Ramos (cell line): Measurements from ENCODE around the gene IGSF3.
"Not testable (repeated sequence)": the region's sequence is repeated elsewhere in the genome, so short reads cannot be mapped to it uniquely, and the experiment has no call there.

ENCODE experiments used
- in situ Hi-C: fragments of 300-500 bp; cut with MboI; formaldehyde crosslinking; loops from one replicate; pipeline ENCODE4 v1.14.3; 2022; ENCODE audit warnings: low sequenced_read_pairs; ENCODE audit not compliant: unreplicated experiment

IGSF3 gene

DNA sequence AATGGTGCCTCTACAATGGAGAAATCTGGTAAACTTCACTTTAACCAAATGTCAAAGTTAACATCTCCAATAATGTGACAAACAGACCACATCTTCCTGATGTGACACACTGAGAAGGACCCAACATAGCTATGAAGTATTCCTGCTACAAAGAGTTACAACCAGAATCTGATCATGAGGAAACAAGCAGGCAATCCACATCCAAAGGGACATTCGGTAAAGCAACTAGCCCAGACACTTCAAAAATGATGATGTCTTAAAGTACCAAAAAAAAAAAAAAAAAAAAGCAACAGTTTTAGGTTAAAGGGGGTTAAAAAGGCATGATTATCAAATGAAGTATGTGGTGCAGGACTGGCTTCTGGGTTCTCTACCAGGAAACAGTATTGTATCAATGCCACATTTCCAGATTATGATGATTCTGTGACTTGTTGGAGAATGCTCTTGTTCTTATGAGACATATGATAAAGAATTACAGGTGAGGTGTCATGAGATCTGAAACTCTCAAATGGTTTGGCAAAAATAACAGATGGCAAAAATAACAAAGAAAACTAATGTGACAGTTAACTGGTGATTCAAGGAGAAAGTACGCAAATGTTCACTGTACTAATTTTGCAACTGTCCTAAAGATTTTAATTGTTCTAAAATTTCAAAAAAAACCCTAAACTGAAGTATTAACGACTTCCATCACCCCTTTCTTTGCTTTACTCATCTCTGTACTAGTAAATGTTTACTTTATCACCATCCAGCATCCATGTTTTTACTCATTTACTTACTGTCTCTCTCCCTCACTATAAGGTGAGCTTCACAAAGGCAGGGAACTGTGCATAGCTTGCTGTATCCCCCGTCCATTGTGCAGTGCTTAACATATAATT, 99.5 kb downstream of the IGSF3 start:
- in situ Hi-C loops, result no loop called here

DNA sequence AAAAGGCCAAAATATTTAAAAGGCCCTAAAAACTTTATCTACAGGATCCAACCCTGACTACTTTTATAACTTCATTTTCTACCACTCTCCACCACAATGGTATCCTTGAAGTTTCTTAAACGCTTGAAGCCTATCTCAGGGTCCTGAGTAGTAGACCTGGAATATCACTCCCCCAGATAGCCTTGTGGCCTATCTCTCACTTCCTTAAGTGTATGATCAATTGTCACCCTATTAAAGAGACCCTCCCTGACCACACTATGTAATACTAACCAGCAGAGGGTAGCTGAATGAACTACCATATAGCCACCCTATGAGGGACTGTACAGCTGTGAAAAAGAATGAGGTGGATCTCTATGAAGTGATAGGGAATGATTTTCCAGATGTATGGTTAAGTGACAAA, 102.3 kb downstream of the IGSF3 start:
- in situ Hi-C loops, result no loop called here

DNA sequence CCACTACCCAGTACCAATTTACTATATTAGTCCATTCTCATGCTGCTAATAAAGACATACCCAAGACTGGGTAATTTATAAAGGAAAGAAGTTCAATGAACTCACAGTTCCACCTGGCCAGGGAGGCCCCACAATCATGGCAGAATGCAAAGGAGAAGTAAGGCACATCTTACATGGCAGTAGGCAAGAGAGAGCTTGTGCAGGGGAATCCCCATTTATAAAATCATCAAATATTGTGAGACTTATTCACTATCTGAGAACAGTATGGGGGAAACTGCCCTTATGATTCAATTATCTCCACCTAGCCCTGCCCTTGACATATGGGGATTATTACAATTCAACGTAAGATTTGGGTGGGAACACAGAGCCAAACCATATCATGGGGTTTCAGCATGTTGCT, 103.1 kb downstream of the IGSF3 start:
- in situ Hi-C loops, result no loop called here

DNA sequence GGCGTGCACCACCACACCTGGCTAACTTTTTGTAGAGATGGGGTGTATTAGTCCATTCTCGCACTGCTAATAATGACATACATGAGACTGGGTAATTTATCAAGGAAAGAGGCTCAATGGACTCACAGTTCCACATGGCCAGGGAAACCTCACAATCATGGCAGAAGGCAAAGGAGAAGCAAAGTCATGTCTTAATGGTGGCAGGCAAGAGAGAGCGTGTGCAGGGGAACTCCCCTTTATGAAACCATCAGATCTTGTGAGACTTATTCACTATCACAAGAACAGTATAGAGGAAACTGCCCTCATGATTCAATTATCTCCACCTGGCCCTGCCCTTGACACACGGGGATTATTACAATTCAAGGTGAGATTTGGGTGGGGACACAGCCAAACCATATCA, 105.1 kb downstream of the IGSF3 start:
- in situ Hi-C loops, result not testable (repeated sequence)

DNA sequence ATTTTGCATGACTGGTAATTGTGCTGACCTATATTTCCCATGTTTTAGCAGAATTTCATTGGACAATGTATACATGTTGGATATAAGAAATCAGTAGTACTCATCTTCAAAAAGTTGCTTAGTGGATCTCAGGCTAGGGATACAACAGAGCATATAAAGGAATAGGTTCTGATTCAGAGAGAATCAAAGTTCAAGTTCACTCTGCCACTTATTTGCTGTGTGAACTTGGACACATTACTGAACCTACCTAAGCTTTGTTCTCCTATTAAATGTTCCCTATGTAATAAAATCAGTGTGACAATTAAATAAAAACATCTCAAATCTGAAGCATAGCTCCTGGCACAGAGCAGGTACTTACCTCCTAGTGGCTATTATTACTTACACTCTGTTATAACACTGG, 106.0 kb downstream of the IGSF3 start:
- in situ Hi-C loops, result no loop called here

DNA sequence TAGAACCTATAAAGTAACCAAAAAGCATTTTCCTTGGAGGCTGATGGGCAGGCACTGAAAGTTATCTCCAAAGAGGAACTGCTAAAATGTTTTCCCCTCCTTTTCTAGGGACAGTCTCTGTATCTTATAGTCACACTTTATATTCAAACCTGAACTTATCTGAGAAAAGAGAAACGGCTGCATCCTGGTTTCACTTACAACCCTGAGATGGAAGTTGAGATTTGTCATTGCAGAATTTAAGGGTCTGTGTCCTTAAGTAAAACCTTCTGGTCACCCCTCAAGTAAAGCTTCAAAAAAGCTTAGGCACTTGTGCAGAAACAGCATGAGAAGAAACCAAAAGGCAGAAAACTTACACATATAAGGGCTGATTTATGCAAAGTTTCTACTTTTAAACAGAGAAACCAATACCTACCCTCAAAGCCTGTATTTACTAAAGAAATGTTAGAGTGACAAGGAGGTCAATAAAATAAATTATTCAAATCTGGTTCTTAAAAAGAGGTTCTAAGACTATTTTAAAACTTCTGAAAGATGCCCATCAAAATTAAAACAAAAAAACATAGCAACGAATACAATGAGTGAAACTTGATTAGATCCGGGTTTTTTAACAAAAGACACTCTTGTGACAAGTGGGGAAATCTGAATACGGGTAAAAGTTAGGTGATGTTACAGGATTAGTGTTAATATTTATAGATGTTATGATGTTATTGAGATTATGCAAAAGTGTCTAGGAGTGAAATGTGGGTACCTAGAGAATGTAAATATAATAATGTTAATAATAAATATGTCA, 106.6 kb downstream of the IGSF3 start:
- in situ Hi-C loops, result no loop called here

DNA sequence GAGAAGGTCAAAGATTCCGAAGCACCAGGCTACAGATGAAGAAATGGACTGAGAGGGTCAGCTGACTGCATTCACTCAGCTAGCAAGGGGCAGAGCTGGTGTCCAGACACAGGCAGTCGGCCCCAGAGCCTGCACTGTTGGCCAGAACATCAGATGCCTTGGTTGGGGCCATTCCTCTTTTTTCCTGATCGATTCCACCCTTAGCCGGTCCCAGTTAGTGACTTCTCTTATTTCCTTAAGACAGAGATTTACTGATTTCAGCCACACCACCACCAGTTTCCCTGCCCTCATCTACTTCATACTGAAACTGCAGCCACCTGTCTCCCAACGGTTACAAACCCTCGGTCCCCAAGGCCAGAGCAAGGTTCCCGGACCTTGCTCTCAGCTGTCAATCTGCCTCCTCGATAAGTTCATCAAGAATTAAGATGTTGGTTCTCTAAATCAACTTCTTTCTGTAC, 108.2 kb downstream of the IGSF3 start:
- in situ Hi-C loops, result no loop called here

DNA sequence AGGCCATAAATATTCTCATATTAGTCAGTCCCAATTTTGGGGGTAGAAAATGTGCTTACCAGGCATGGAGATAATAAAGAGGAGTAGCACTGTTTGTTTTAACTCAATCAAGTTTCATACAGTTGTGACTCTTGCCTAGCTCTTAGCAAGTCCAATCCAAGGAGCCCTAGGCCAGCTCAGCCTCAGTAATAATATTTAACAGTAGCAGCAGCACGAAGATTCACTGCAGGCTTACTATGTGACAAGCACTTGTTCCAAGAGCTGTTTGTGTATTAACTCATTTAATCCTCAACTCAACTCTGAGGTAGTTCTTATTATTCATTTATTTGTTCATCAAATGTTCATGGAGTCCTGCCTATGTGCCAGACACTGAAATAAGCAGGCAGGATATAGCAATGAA, 109.0 kb downstream of the IGSF3 start:
- in situ Hi-C loops, result no loop called here

DNA sequence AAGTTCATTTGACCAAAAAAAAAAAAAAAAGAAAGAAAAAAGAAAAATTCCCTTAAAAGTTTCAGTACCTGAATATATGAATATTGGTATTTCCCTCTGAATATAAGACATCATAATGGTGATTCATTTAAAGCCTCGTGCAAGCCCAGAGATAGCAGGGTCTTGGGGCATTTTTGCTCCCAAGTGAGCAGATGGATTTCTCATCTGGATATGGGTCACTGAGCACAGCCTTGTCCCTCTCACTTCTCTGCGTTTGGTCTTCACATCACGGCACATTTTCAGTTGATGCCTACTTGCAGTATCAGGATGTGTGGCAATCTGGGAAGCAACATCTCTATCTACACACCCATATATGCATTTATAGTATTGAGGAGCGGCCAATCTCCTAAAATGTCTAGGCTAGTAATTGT, 109.4 kb downstream of the IGSF3 start:
- in situ Hi-C loops, result no loop called here

DNA sequence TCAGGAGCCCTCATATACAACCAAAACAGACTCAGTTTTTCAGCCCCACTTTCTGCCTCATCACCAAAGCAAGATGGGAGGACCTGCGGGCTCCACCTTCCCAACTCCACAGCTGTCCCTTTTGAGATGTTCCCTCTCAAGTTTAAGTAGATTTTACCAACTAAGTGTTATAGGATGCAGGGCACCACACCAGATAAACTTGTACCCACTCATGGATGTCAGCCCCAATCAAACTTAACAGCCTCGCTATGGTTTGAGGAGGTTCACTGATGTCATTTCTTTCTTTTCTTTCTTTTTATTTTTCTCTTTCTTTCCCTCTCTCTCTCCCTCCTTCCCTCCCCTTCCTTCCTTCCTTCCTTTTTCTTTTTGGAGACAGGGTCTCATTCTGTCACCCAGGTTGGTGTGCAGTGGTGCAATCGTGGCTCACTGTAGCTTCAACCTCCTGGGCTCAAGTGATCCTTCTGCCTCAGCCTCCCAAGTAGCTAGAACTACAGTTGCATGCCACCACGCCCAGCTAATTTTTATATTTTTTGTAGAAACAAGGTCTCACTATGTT, 110.1 kb downstream of the IGSF3 start:
- in situ Hi-C loops, result no loop called here

DNA sequence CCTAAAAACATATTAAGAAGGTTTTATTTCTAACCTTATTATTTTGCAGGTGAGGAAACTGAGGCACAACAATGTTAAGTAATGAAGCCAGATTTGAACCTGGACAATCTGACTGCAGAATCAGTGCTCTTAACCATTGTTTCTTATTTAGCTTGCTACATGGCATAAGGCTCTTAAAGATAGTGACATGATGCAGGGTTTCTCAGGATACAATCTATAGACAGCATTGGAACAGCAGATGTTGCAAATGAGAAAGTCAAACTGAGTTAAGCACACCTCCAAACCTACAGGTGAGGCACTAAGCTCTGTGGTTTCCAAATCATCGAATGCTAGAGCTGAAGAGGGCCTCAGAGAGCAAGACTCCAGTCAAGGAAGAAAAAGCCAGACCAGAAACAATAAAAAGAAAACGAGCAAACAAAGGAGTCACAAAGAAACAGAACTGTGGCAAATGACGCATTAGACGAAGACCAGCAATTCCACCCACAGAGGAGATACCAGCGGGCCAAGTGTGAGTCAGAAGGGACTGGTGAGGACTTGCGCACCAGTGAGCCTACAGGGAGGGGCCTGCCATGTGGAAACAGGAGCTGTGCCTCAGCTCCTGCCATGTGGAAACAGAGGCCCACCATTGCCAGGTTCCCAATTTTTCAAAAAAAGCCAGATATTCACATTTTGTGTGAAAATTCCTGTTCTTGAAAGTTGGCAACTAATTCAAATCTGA, 111.1 kb downstream of the IGSF3 start:
- in situ Hi-C loops, result no loop called here

DNA sequence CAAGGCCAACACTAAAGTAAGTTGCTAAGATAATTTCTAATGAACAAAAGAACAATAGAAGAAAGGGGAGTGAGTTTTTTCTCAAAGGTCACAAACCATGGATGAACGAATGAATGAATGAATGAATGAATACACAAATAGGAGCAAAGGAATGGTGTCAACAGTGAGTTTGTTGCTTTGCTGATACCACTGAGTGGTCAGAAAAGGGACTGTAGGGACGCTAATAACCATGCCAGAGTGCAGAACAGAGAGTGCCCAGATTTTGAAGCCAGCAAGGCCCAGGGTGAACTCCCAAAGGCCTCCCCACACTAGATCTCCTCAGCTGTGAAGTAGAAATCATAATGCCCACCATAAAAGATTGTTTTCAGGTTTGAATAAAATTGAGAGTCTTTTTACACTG, 112.6 kb downstream of the IGSF3 start:
- in situ Hi-C loops, result no loop called here

DNA sequence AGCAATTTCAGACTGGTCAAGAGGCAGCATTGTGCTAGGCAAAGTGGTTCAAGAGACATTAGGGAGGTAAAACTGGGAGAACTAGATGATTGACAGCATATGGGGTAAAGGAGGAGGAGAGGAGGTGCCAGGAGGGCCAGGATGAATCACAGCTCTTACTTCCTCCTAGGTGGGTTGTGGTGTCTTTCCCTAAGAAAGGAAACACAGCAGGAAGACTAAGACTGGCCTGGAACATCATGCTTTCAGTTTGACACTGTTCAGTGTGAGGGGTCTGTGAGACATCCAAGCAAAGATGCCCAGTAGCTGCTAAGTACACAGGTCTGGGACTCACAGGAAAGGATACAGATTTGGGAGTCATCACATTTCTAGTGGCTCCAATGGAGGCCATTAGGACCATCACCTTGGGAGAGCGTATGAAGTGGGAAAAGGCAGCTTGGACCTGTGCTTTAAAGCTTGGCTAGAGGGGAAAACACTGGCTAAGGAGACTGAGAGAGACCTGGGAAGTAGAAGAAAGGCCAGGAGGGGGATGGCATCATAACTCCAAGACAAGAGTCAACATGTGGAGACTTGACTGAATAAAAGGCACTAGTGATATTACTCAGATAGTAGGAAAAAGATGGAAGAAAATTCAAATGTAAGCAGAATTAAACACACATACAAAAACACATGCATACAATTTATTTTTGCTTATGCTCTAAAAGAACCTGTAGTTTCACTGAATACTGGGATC, 114.0 kb downstream of the IGSF3 start:
- in situ Hi-C loops, result no loop called here

DNA sequence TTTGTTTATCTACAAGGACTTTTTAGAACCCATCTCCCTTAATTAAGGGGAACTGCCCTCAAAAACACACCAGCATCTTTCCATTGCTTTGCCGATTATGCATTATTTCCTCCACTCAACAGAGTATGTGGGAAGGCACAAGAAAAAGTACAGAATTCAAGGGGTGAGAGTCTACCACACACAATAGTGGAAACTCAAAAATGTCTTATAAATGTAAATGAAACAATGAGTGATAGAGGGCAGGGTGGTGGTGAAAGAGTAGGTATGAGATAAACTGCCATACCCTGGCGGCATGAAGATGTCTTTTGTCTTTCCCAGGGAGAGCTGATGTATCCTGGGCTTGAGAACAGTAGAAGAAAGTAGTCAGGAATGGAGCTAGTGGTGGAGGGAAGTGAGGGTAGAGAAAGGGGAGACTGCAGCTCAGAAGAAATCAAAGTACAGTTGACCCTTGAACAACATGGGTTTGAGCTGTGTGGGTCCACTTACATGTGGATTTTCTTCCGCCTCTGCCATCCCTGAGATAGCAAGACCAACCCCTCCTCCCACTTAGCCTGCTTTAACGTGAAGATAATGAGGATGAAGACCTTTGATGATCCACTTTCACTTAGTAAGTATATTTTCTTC, 121.1 kb downstream of the IGSF3 start:
- in situ Hi-C loops, result no loop called here

DNA sequence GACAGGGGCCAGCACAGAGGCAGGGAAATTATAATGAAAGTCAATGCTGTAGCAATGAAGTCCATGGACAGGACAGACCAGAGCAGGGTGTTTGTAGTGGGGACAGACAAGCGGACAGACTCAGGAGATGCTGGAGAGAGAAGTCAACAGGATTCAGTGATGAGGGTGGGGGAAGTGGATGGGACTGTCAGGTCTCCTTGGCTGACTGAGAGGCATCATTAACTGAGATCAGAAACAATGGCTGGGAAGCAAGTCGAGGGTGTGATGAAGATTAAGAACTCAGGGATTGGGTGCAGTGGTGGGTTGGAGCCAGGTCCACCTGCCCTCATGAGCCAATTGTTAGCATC, 122.2 kb downstream of the IGSF3 start:
- in situ Hi-C loops, result no loop called here

DNA sequence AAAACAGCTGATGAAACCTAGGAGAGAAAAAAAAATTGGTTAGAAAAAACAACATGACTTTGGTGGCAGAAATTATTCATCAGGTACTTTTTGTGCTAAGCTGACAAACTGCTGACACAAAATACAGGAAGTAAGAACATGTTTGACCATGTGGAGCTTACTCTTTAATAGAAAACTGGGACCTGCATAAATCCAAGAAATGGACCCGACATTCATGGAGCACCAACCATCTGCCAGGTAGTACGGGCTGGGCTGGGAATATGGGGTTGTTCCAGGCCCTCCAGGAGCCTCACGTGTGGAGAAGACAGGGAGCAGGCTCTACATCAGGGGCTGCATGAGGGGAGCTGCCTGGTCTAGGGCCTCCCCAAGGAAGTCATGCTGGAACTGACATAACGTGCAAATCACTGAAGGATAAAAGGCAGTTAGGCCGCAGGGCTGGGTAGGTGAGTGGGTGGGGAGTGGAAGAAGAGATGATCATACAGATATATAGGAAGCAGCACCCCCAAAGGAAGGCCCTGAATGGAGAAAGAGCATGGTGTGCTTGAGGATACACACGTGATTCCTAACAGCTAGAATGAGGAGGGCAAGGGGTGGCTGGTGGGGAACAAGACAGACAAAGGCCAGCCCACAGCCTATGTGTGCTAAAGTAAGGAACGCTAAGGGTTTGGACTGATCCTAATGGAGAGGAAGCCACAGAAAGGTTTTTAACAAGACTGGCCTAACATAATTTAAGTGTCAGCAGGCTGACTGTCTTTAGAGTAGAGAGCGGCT, 122.8 kb downstream of the IGSF3 start:
- in situ Hi-C loops, result no loop called here

DNA sequence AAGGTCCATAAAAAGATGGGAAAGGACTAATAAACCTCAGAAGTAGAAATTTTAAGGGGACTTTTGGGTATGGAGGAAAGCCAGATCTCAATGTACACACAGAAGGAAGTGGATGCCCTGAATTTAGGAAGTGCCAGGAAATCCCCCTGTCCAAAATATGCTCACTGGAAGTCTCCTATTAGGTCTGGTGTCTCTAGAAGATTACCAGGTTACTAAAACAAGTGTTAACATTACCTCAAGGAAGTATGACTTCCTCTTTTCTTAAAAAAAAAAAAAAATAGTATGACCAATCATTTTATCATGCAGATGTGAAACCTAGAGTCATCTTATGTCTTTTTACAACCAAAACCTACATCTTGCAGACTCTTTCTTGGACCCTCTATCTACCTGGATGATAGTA, 127.4 kb downstream of the IGSF3 start:
- in situ Hi-C loops, result no loop called here

DNA sequence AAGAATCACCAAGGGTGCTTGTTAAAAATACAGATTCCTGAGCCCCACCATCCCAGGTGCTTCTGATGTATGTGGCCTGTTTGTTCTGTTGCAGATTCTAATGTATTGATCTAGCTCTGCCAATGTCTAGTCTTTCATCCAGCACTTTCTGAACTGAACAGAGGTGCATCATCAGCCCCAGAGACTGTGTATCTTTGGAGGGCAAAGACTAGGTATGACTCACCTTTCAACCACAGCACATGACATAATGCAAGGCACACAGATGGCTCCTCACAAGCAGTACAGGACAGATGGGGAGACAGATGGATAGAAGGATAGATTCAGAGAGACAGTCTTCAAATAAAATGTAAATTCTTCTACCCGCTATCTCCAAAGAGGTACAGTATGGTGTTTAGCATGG, 129.0 kb downstream of the IGSF3 start:
- in situ Hi-C loops, result no loop called here

DNA sequence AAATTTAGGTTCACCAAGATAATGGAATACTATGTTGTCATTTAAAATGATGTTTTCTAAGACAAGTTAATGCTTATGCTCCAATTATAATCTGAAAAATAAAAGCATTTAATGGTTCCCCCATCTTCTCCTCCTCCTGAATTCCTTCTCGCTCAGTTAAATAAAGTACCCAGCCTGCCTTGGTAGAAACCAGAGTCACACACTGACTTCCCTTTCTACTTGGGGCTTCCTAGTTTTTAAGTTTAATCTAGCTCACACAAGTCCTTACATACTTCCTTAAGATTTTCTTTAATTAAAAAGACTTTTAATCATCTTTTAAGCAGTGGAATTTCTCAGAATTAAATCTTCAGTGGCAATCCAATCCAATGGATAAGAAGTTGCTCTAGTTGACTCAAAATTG, 129.6 kb downstream of the IGSF3 start:
- in situ Hi-C loops, result no loop called here
